Mesodermal cell (in vitro differentiated cells): Measurements from ENCODE around the gene DAGLA. TPM values are rescaled to one million over a fixed set of nuclear protein-coding genes. Genes with fewer than 3 reads are reported as not detected.
A peak's percentile ranks its signal among the peaks of the same experiment; 100 is the strongest.

Source experiments
- H3K27ac ChIP-seq: 2 replicates; pipeline ENCODE4 v1.7.0; 2013; ENCODE audit warnings: mild to moderate bottlenecking, low read depth, low read length, moderate library complexity; ENCODE audit not compliant: severe bottlenecking
- H3K36me3 ChIP-seq: 2 replicates; pipeline ENCODE4 v1.7.1; 2013; ENCODE audit warnings: mild to moderate bottlenecking, low read length, moderate library complexity; ENCODE audit not compliant: control insufficient read depth, insufficient read depth
- H3K4me1 ChIP-seq: one replicate; pipeline ENCODE4 v1.7.1; 2013; ENCODE audit warnings: mild to moderate bottlenecking, low read length; ENCODE audit not compliant: insufficient read depth, control insufficient read depth, poor library complexity, severe bottlenecking
- H3K4me3 ChIP-seq: 2 replicates; pipeline ENCODE4 v1.7.0; 2013; ENCODE audit warnings: low read length, control low read depth, mild to moderate bottlenecking; ENCODE audit not compliant: insufficient read depth, poor library complexity, severe bottlenecking; ENCODE audit errors: extremely low read depth
- H3K9me3 ChIP-seq: 2 replicates; pipeline ENCODE4 v1.7.1; 2013; ENCODE audit warnings: mild to moderate bottlenecking, low read length, moderate library complexity; ENCODE audit not compliant: control insufficient read depth
- WGBS, 2 experiments: methylation state at CpG; one replicate each; pipeline ENCODE4 v1.1.5; 2013; ENCODE audit warnings: missing lambda C conversion rate in 2 of 2; ENCODE audit not compliant: insufficient coverage in 2 of 2; 5-methylcytosine and 5-hydroxymethylcytosine counted together
- polyA plus RNA-seq, 2 experiments: library from polyadenylated mRNA; stranded (reverse); fragments of 50-300 nt; gene quantifications; one replicate each; pipeline ENCODE4 v1.2.3, GENCODE V29; 2013

The DAGLA gene, protein sequence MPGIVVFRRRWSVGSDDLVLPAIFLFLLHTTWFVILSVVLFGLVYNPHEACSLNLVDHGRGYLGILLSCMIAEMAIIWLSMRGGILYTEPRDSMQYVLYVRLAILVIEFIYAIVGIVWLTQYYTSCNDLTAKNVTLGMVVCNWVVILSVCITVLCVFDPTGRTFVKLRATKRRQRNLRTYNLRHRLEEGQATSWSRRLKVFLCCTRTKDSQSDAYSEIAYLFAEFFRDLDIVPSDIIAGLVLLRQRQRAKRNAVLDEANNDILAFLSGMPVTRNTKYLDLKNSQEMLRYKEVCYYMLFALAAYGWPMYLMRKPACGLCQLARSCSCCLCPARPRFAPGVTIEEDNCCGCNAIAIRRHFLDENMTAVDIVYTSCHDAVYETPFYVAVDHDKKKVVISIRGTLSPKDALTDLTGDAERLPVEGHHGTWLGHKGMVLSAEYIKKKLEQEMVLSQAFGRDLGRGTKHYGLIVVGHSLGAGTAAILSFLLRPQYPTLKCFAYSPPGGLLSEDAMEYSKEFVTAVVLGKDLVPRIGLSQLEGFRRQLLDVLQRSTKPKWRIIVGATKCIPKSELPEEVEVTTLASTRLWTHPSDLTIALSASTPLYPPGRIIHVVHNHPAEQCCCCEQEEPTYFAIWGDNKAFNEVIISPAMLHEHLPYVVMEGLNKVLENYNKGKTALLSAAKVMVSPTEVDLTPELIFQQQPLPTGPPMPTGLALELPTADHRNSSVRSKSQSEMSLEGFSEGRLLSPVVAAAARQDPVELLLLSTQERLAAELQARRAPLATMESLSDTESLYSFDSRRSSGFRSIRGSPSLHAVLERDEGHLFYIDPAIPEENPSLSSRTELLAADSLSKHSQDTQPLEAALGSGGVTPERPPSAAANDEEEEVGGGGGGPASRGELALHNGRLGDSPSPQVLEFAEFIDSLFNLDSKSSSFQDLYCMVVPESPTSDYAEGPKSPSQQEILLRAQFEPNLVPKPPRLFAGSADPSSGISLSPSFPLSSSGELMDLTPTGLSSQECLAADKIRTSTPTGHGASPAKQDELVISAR
- polyA plus RNA-seq (2013, experiment 1 of 2) = 4.2 TPM
- 3.7 TPM for polyA plus RNA-seq (2013, experiment 2 of 2)

DNA sequence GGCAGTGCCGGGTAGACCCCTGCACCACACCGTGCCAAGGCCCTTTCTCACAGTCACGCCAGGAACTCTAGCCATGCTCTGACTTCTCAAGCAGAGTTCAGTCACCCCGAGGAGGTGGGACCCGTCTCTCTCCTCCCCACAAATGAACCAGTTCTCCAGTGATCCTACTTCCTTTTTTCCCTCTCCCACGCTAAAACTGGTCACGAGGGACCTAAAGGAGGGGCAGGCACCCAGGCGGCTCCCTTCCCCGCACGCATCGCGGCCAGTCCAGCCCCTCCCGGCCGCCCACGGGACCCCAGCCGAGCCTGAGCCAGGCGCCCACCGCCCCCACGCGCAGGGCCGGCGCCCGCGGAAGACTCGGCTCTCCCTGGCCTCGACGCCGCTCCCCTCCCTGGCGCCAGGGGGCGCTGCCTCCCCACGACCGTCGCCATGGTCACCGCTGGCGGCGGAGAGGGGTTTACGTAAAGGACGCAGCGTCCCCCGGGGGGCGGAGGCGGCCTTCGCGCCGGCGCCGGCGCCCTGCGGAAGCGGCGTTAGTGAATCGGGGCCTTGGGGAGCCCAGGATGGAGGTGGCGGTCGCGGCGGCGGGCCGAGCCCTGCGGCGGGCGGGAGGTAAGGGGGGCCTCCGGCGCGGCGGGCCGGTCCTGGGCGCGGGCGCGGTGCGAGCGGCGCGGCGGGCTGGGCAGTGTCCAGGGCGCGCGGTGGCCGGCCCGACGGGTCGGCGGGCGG is at the start of gene DAGLA:
DAGLA (plus strand) TSS at position 499 of the 729 bp plus-strand sequence. CDS start 39,765 bp downstream, outside the sequence.
- Histone ChIP-seq H3K4me3 (peak within 1 kb of the TSS; percentile 38), H3K27ac (peak within 1 kb of the TSS; percentile 23), H3K4me1 (peaks cover 29% of the 10 kb centered on the region), H3K9me3 (no peaks in the 10 kb centered on the region), H3K36me3 (no peaks in the 10 kb centered on the region)
- 9 to 10% methylated on average over 43 to 64 of the region's 84 CpGs for WGBS, 2 experiments

DNA sequence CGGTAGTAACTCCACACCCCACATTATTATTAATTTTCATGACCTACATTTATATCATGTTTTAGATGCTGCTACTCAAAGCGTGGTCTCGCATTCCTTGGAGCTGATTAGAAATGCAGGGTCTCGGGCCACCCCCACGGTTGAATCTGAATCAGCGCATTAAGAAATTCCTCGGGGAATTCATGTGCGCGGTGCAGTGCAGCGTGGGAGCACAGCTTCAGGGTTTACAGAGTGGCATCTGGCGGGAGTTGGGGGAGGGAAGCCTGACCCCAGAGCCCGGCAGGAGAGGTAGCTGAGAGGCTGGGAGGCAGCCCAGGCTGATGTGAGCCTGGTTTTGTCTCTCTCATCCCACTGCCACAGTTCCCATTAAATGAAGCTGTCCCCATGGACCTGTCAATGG is 48.1 kb upstream of the DAGLA start:
- H3K27ac ChIP-seq = no peak overlapping the region
- no peak overlapping the region for H3K4me3 ChIP-seq
- H3K9me3 ChIP-seq = no peaks in the 10 kb centered on the region
- WGBS, 2 experiments = 78 to 84% methylated on average over 11 of the region's 12 CpGs
- H3K36me3 ChIP-seq = no peaks in the 10 kb centered on the region
- H3K4me1 ChIP-seq = no peaks in the 10 kb centered on the region

DNA sequence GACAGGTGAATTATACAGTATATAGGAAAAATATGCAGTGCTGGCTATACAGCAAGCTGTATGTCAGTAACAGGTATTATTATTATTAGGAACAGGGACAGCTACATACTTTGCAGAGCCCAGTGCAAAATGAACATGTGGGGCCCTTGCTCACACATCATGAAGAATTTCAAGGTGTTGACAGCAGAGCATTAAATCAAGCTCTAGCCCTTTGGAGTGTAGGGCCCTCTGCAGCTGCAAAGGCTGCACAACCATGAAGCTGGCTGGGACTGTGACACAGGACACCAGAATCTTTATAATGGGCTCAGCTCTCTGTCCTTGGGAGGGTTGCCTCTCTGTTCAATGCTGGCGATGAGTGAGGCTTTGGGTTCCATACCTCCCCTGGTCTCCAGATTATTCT is 44.9 kb upstream of the DAGLA start:
- no peak overlapping the region for H3K4me3 ChIP-seq
- H3K36me3 ChIP-seq = no peaks in the 10 kb centered on the region
- no CpG with 5 or more reads among the region's 1 CpG for WGBS, 2 experiments

DNA sequence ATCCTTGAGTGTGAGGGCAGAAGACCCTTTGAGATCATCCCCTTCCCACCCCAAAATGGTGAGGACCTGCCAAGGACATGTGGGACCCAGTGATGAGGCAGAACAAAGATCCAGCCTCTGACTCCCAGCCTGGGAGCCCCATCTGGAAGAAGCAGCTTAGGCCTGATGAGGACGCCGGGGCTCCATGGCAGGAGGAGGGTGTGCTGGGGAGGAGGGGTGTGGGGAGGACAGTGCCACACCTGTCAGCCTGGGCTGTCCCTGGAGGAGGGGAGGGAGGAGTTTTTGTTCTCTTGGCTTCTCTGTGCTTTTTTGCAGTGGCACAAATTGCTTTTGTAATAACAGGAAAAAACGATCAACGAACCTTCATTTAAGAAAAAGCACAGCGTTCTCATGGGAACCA is 44.4 kb upstream of the DAGLA start:
- Histone ChIP-seq H3K4me1 (no peaks in the 10 kb centered on the region), H3K27ac (no peak overlapping the region), H3K9me3 (no peaks in the 10 kb centered on the region), H3K36me3 (no peaks in the 10 kb centered on the region), H3K4me3 (no peak overlapping the region)
- 93 to 94% methylated on average over 3 to 5 of the region's 5 CpGs for WGBS, 2 experiments

More for the DNA sequence above, 44.9 kb upstream of the DAGLA start:
- Histone ChIP-seq H3K27ac (no peak overlapping the region), H3K9me3 (no peaks in the 10 kb centered on the region), H3K4me1 (no peaks in the 10 kb centered on the region)

DNA sequence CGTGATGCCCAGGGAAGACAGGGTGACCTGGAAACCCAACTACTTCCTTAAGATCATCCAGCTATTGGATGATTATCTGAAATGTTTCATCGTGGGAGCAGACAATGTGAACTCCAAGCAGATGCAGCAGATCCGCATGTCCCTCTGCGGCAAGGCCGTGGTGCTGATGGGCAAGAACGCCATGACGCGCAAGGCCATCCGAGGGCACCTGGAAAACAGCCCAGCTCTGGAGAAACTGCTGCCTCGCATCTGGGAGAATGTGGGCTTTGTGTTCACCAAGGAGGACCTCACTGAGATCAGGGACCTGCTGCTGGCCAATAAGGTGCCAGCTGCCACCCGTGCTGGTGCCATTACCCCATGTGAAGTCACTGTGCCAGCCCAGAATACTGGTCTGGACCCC is 43.5 kb upstream of the DAGLA start:
- H3K4me3 ChIP-seq = no peak overlapping the region
- H3K27ac ChIP-seq = no peak overlapping the region
- 89 to 99% methylated on average over 10 to 11 of the region's 11 CpGs for WGBS, 2 experiments
- H3K4me1 ChIP-seq = no peaks in the 10 kb centered on the region
- H3K36me3 ChIP-seq = no peaks in the 10 kb centered on the region
- no peaks in the 10 kb centered on the region for H3K9me3 ChIP-seq

DNA sequence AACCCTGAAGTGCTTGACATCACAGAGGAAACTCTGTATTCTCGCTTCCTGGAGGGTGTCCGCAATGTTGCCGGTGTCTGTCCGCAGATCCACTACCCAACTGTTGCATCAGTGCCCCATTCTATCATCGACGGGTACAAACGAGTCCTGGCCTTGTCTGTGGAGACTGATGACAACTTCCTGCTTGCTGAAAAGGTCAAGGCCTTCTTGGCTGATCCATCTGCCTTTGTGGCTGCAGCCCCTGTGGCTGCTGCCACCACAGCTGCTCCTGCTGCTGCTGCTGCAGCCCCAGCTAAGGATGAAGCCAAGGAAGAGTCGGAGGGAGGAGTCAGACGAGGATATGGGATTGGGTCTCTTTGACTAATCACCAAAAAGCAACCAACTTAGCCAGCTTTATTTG is 42.9 kb upstream of the DAGLA start:
- 91 to 96% methylated on average over 7 of the region's 9 CpGs for WGBS, 2 experiments
- H3K36me3 ChIP-seq = no peaks in the 10 kb centered on the region
- H3K4me1 ChIP-seq = no peaks in the 10 kb centered on the region
- H3K27ac ChIP-seq = no peak overlapping the region
- H3K4me3 ChIP-seq = no peak overlapping the region
- H3K9me3 ChIP-seq = no peaks in the 10 kb centered on the region

DNA sequence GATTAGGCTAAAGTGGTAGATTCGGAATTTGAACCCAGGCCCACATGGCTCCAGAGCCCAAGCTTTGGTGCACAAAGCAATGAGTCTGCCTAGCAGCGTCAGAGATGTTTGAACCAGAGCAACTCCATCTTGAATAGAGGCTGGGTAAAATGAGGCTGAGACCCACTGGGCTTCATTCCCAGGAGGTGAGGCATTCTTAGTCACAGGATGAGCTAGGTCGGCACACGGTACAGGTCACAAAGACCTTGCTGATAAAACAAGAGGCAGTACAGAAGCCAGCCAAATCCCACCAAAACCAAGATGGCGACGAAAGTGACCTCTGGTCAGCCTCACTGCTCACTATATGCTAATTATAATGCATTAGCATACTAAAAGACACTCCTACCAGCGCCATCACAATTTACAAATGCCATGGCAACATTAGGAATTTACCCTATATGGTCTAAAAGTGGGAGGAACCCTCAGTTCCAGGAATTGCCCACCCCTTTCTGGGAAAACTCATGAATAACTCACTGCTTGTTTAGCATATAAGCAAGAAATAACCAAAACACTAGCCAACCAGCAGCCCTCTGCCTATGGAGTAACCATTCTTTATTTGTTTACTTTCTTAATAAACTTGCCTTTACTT is 40.3 kb upstream of the DAGLA start:
- WGBS, 2 experiments = 82 to 87% methylated on average over 4 to 6 of the region's 7 CpGs
- H3K4me3 ChIP-seq = no peak overlapping the region
- H3K9me3 ChIP-seq = no peaks in the 10 kb centered on the region
- no peaks in the 10 kb centered on the region for H3K4me1 ChIP-seq
- no peak overlapping the region for H3K27ac ChIP-seq
- H3K36me3 ChIP-seq = no peaks in the 10 kb centered on the region

DNA sequence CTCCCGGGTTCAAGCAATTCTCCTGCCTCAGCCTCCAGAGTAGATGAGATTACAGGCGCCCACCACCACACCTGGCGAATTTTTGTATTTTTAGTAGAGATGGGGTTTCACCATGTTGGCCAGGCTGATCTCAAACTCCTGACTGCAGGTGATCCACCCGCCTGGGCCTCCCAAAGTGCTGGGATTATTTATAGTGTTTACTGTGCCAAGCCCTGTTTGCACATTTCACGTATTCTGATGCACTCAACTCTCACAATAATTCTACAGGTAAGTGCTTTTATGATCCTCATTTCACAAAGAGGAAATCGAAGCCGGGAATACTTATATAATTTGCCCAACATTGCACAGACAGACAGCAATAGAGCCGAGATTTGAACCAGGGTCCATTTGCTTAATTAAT is 38.0 kb upstream of the DAGLA start:
- Histone ChIP-seq H3K4me3 (no peak overlapping the region), H3K27ac (no peak overlapping the region), H3K4me1 (no peaks in the 10 kb centered on the region), H3K9me3 (no peaks in the 10 kb centered on the region), H3K36me3 (no peaks in the 10 kb centered on the region)
- 80 to 98% methylated on average over 4 to 6 of the region's 8 CpGs for WGBS, 2 experiments

DNA sequence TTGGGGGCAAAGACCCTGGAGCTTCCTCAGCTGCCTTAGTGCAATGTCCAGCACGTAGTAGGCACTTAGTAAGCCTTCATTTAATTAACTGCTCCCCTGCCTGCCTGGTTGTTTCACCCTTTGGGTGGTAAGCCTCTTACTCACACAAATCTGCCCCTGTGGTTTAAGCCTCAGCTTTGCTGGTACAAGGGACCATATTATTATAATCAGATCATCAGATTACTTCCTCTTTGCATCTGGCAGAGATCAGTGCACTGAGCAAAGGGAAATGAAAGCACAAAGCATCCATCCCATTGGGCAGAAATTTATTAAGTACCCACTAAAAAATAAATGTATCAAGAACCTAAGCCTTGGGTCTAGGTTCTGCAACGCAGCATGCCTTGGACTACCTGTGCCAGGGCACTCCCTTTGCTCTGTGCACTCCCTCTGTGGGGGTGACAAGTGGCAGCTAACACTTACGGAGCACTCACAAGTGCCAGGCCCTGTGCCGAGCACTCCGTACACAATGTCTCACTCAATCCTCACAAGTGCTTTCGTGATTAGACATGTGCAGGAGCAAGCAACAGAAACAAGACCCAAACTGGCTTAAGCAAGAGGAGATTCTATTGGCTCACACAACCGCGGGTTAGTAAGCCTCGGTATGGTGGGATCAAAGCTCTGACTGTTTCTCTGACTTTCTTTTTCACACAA is 34.9 kb upstream of the DAGLA start:
- 87 to 91% methylated on average over 8 of the region's 9 CpGs for WGBS, 2 experiments
- Histone ChIP-seq H3K27ac (no peak overlapping the region), H3K4me1 (no peaks in the 10 kb centered on the region), H3K9me3 (no peaks in the 10 kb centered on the region), H3K4me3 (no peak overlapping the region), H3K36me3 (no peaks in the 10 kb centered on the region)
